Astrocyte (in vitro differentiated cells and primary cell): Measurements from ENCODE around the gene PPP1R16B. TPM values are rescaled to one million over a fixed set of nuclear protein-coding genes. Genes with fewer than 3 reads are reported as not detected.

Source experiments
- DNase-seq: peaks from one replicate; pipeline ENCODE4 v3.0.0-alpha.2; 2010; ENCODE audit warnings: low read depth
- FAIRE-seq: peaks from 2 replicates; lab custom pipeline; 2011; peaks lifted over from hg19 to GRCh38; lab: Jason Lieb, UNC
- H2AFZ ChIP-seq: 2 replicates; pipeline ENCODE4 v1.6.0; 2012; ENCODE audit warnings: low read depth, low read length, inconsistent platforms
- H3K27ac ChIP-seq: 2 replicates; pipeline ENCODE4 v1.5.1; 2011; ENCODE audit warnings: low read depth, low read length, inconsistent platforms
- H3K27me3 ChIP-seq: 2 replicates; pipeline ENCODE4 v1.6.0; 2011; ENCODE audit warnings: low read length, inconsistent platforms; ENCODE audit not compliant: insufficient read depth
- H3K36me3 ChIP-seq: 2 replicates; pipeline ENCODE4 v1.5.1; 2011; ENCODE audit warnings: low read length, inconsistent platforms; ENCODE audit not compliant: insufficient read depth
- H3K4me1 ChIP-seq: 2 replicates; pipeline ENCODE4 v1.5.1; 2011; ENCODE audit warnings: low read length, inconsistent platforms; ENCODE audit not compliant: insufficient read depth
- H3K4me2 ChIP-seq: 2 replicates; pipeline ENCODE4 v1.6.0; 2012; ENCODE audit warnings: low read length, inconsistent platforms
- H3K4me3 ChIP-seq: 2 replicates; pipeline ENCODE4 v1.5.1; 2011; ENCODE audit warnings: low read depth, mild to moderate bottlenecking, low read length, inconsistent platforms; ENCODE audit not compliant: insufficient read depth
- H3K79me2 ChIP-seq: 2 replicates; pipeline ENCODE4 v1.6.0; 2012; ENCODE audit warnings: mild to moderate bottlenecking, low read length, inconsistent platforms; ENCODE audit not compliant: insufficient read depth
- H3K9ac ChIP-seq: 2 replicates; pipeline ENCODE4 v1.6.0; 2012; ENCODE audit warnings: mild to moderate bottlenecking, low read length, inconsistent platforms
- H3K9me3 ChIP-seq: 2 replicates; pipeline ENCODE4 v1.5.1; 2012; ENCODE audit warnings: low read depth, mild to moderate bottlenecking, low read length, inconsistent platforms; ENCODE audit not compliant: insufficient read depth
- H4K20me1 ChIP-seq: 2 replicates; pipeline ENCODE4 v1.6.0; 2012; ENCODE audit warnings: low read length, inconsistent platforms; ENCODE audit not compliant: insufficient read depth
- H3K27ac Mint-ChIP-seq: one replicate; pipeline ENCODE4 v1.8.0; 2021; ENCODE audit warnings: mild to moderate bottlenecking, mixed read lengths; ENCODE audit not compliant: unreplicated experiment
- H3K27me3 Mint-ChIP-seq: one replicate; pipeline ENCODE4 v1.8.0; 2021; ENCODE audit warnings: low read depth, mixed read lengths; ENCODE audit not compliant: unreplicated experiment
- H3K36me3 Mint-ChIP-seq: one replicate; pipeline ENCODE4 v1.8.0; 2021; ENCODE audit warnings: low read depth, mixed read lengths; ENCODE audit not compliant: unreplicated experiment
- H3K4me1 Mint-ChIP-seq: one replicate; pipeline ENCODE4 v1.8.0; 2021; ENCODE audit warnings: low read depth, mixed read lengths; ENCODE audit not compliant: unreplicated experiment
- H3K4me3 Mint-ChIP-seq: one replicate; pipeline ENCODE4 v1.8.0; 2021; ENCODE audit warnings: mild to moderate bottlenecking, moderate library complexity, mixed read lengths; ENCODE audit not compliant: unreplicated experiment
- H3K9me3 Mint-ChIP-seq: one replicate; pipeline ENCODE4 v1.8.0; 2021; ENCODE audit warnings: mild to moderate bottlenecking, mixed read lengths; ENCODE audit not compliant: unreplicated experiment
- CTCF ChIP-seq: IDR thresholded peaks from 2 replicates; pipeline ENCODE4 v1.5.1; 2011; ENCODE audit warnings: low read depth, mild to moderate bottlenecking, inconsistent platforms, low read length, moderate library complexity; ENCODE audit not compliant: insufficient read depth
- EZH2 ChIP-seq: IDR thresholded peaks from 2 replicates; pipeline ENCODE4 v1.6.1; 2012; ENCODE audit warnings: mild to moderate bottlenecking, low read length, inconsistent platforms; ENCODE audit not compliant: insufficient read depth
- total RNA-seq: library from RNA; stranded (reverse); gene quantifications from 2 replicates; pipeline ENCODE4 v1.2.1, GENCODE V29; 2021

The PPP1R16B gene
- total RNA-seq, 1 donor from 2014 or later: 0.68 TPM

GRCh38 chr20:38764567-38765318 lies 40.8 kb upstream of the PPP1R16B start:
- Histone ChIP-seq H3K27me3 (no peaks in the 10 kb centered on the region), H3K9me3 (no peaks in the 10 kb centered on the region), H3K4me1 (peaks cover 15% of the 10 kb centered on the region), H3K4me3 (no peak overlapping the region), H3K79me2 (no peaks in the 10 kb centered on the region), H4K20me1 (peaks cover 6% of the 10 kb centered on the region), H3K9ac (no peak overlapping the region), H2AFZ (no peak overlapping the region), H3K27ac (no peak overlapping the region), H3K36me3 (peaks cover 23% of the 10 kb centered on the region), H3K4me2 (peak overlapping the region; percentile 39)
- Mint-ChIP-seq H3K36me3 (peaks cover 29% of the 10 kb centered on the region), H3K27ac (no peak overlapping the region), H3K27me3 (peaks cover 3% of the 10 kb centered on the region), H3K4me3 (peak overlapping the region; percentile 21), H3K4me1 (peaks cover 9% of the 10 kb centered on the region), H3K9me3 (no peaks in the 10 kb centered on the region)
- peak; percentile 83 for DNase-seq
- FAIRE-seq: no peak
- TF ChIP-seq EZH2: no peak
- TF ChIP-seq CTCF: no peak

GRCh38 chr20:38766071-38766470 lies 39.4 kb upstream of the PPP1R16B start:
- peaks cover 21% of the 10 kb centered on the region for H3K36me3 Mint-ChIP-seq
- TF ChIP-seq CTCF (no peak), EZH2 (no peak)
- peaks cover 3% of the 10 kb centered on the region for H4K20me1 ChIP-seq
- H3K9ac ChIP-seq: no peak overlapping the region
- no peaks in the 10 kb centered on the region for H3K79me2 ChIP-seq
- H3K27ac Mint-ChIP-seq: no peak overlapping the region
- FAIRE-seq (no peak), DNase-seq (no peak)
- H3K9me3 Mint-ChIP-seq: no peaks in the 10 kb centered on the region
- H3K4me2 ChIP-seq: peak overlapping the region; percentile 12
- no peak overlapping the region for H2AFZ ChIP-seq
- peaks cover 15% of the 10 kb centered on the region for H3K4me1 ChIP-seq
- H3K9me3 ChIP-seq: no peaks in the 10 kb centered on the region
- H3K27ac ChIP-seq: no peak overlapping the region
- H3K36me3 ChIP-seq: peaks cover 15% of the 10 kb centered on the region
- no peak overlapping the region for H3K4me3 ChIP-seq
- H3K27me3 ChIP-seq: no peaks in the 10 kb centered on the region
- no peak overlapping the region for H3K4me3 Mint-ChIP-seq
- peaks cover 9% of the 10 kb centered on the region for H3K4me1 Mint-ChIP-seq
- peaks cover 3% of the 10 kb centered on the region for H3K27me3 Mint-ChIP-seq
